HG03558 (cell line): ENCODE results near the gene NEUROG1.
"Not testable (repeated sequence)": the region's sequence is repeated elsewhere in the genome, so short reads cannot be mapped to it uniquely, and the experiment has no call there.

Source experiments
- ATAC-seq: cut with Tn5 transposase; IDR thresholded peaks from one replicate; pipeline ENCODE4 v1.9.1; 2021; ENCODE audit warnings: moderate number of reproducible peaks; ENCODE audit not compliant: unreplicated experiment; ENCODE audit errors: extremely low read depth

NEUROG1 gene

GRCh38 chr5:135539430-135540005, 3.8 kb upstream of the NEUROG1 start:
- ATAC-seq = no peak

- ATAC-seq = no peak
These were observed 2.5 kb upstream of the NEUROG1 start for GRCh38 chr5:135538261-135538660.

DNA sequence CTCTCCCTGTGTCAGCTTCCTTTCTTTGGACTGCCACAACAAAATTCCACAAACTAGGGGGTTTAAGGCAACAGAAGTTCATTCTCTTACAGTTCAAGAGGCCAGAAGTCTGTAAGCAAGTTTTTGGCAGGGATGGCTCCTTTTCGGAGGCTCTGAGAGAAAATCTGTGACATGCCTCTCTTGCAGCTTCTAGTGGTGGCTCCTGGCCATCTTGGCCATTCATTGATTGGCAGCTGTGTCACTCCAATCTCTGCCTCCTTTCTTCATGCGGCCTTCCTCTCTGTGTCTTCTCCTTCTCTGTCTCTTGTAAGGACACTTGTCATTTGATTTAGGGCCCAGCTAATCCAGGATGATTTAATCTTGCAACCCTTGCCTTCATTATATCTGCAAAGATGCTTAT, 2.0 kb upstream of the NEUROG1 start:
- ATAC-seq = no peak

DNA sequence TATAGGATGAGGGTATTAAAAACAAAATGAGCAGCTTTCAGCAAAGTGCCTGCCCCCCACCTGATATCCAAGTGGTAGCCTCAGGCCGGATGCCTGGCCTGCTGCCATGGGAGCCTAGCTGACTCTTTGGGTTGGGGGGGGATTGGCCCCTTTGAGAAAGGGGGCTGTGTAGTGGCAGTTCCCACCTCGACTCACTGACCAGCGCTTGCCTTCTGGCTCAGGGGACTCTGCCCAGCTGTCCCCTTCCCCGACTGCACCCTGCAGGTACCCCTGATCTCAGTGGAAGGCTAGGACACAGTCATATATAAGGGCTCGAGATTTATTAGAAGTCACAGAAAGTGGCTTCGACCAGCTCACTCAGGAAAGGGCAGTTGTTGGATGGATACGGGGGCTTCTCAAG, 1.5 kb upstream of the NEUROG1 start:
- ATAC-seq = no peak

GRCh38 chr5:135535420-135535819, 344 bp downstream of the NEUROG1 start:
- ATAC-seq = no peak

DNA sequence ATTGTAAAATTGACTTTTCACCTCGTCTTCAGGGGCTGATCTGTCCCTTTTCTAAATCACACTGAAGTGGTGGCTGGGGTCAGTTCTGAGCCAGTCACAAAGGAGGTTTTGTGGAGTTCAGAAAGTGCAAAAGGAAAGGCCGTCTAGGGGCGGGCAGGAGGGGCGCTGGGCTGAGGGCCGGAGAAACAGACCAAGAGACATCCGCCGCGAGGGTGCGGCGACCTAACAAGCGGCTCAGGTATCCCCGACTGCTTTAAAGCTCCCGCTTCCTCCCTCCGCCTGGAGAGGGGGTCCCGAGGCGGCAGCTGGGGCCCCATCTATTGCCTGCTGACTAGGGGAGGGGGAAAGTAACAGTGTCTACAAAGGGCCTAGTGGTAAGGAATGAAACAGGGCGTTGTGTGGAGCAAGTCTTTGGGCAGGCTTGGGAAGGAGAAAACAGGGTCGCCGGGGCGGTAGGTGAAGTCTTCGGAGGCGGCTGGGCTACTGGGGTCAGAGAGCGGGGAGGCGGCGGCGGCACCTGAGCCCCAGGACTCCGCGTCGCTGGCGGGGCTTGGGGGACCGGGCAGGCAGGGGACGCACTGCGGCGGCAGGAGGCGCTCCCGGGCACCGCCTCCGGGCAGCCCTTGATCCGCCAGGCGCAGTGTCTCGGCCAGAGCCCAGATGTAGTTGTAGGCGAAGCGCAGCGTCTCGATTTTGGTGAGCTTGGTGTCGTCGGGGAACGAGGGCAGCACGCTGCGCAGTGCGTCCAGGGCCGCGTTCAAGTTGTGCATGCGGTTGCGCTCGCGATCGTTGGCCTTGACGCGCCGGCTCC, 950 bp downstream of the NEUROG1 start:
- no peak for ATAC-seq

- no peak for ATAC-seq
These were observed 2.0 kb downstream of the NEUROG1 start for GRCh38 chr5:135533794-135534193.

- ATAC-seq = no peak
These were observed 2.4 kb downstream of the NEUROG1 start for GRCh38 chr5:135533334-135533733.

GRCh38 chr5:135529576-135529975, 6.2 kb downstream of the NEUROG1 start:
- ATAC-seq = not testable (repeated sequence)

- ATAC-seq = no peak
These were observed 8.8 kb downstream of the NEUROG1 start for GRCh38 chr5:135526924-135527323.

GRCh38 chr5:135521964-135522363, 13.8 kb downstream of the NEUROG1 start:
- ATAC-seq = no peak

DNA sequence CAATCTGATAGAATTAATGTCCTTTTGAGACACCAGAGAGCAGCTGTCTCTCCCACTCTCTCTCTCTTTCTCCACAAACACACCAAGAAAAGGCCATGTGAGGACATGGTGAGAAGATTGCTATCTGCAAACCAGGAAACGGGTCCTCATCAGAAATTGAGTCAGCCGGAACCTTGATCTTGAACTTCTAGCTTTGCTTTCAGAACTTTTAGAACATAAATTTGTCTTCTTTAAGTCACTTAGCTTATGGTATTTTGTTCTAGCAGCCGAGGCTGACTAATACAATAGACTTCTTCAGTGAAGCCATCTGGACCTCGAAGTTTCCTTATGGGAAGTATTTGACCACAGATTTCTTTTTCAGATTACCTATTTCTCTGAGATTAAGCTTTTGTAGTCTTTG, 18.1 kb downstream of the NEUROG1 start:
- no peak for ATAC-seq

- no peak for ATAC-seq
These were observed 21.6 kb downstream of the NEUROG1 start for GRCh38 chr5:135514116-135514515.

- ATAC-seq = no peak
These were observed 23.8 kb downstream of the NEUROG1 start for GRCh38 chr5:135511761-135512575.

DNA sequence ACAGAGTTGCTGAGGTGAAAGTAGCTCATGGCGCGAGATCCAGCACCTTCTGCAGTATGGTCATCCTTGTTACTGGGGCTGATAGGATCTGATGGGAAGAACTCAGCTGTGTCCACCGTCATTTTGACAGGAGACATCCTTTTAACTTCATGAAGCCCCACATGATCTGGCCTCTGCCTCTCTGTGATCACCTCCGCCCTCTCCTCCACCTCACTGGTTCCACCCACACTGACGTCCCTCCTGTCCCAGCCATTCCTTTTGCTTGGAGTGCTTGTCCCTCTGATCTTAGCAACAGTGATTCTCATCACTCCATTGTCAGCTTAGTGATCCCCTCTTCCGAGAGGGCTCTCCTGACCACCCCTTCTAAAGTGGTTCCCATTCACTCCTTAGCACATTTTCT, 25.8 kb downstream of the NEUROG1 start:
- ATAC-seq = no peak

GRCh38 chr5:135508496-135509005, 27.2 kb downstream of the NEUROG1 start:
- no peak for ATAC-seq

DNA sequence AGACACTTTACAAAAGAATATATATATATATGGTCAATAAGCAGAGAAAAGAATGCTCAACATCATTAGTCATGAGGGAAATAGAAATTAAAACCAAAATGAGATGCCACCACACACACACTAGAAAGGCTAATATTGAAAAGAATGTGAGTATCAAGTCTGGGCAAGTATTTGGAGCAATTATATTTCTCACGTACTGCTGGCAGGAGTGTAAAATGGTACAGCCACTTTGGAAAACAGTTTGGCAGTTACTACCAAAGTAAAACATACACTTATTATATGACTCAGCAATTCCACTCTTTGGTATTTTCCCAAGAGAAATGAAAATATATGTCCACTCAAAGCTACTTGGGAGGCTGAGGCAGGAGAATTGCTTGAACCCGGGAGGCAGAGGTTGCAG, 29.8 kb downstream of the NEUROG1 start:
- ATAC-seq = no peak

DNA sequence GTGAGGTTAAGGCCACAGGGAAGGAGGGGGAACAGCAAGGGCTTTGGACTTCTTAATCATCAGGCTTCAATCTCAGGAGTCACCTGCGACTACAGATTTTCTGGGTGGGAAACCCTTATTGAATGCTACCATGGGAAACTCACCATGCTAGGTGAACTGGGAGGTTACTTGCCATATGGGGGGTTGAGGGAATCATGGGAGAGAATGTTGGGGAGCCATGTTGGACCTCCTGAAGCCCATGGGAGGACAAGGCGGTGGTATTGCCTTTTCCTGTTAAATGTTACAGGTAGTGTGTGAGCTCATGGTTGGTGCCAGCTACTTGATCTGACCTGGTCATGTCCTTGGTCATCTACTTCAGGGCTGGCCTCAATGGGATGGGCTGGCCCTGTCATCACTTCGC, 31.4 kb downstream of the NEUROG1 start:
- no peak for ATAC-seq

DNA sequence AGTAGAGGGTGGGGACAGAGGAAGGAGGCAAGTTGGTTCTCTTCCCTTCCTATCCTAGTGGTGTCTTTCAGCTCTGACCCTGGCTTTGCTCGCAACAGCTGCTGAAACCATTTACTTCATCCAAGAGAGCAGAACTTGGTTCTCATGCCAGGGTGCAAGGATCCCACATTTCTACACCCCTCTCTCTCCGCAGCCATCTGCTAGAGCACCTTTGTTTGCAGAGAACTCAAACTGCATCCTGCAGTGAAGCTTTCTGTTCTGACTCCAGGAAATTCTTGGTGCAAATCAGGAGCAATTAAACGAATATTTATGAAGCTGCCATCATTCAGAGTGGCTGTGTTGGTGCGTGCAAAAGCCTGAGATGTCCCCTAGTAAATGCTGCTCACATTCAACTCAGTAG, 31.9 kb downstream of the NEUROG1 start:
- no peak for ATAC-seq

GRCh38 chr5:135502836-135503520, 32.8 kb downstream of the NEUROG1 start:
- ATAC-seq = no peak
